Kidney tubule cell (primary cell): ENCODE results near the gene SELENOS.
A peak's percentile ranks its signal among the peaks of the same experiment; 100 is the strongest.

Source experiments
- DNase-seq: peaks from one replicate; pipeline ENCODE4 v3.0.0-alpha.2; 2018; ENCODE audit warnings: low spot score

SELENOS gene

GRCh38 chr15:101277038-101277822, at the start of gene SELENOS:
Gene SELENOS, minus strand, starts transcription at chr15:101277485. Its CDS starts 68 bp downstream, at chr15:101277417.
- peak; percentile 90 for DNase-seq

DNA sequence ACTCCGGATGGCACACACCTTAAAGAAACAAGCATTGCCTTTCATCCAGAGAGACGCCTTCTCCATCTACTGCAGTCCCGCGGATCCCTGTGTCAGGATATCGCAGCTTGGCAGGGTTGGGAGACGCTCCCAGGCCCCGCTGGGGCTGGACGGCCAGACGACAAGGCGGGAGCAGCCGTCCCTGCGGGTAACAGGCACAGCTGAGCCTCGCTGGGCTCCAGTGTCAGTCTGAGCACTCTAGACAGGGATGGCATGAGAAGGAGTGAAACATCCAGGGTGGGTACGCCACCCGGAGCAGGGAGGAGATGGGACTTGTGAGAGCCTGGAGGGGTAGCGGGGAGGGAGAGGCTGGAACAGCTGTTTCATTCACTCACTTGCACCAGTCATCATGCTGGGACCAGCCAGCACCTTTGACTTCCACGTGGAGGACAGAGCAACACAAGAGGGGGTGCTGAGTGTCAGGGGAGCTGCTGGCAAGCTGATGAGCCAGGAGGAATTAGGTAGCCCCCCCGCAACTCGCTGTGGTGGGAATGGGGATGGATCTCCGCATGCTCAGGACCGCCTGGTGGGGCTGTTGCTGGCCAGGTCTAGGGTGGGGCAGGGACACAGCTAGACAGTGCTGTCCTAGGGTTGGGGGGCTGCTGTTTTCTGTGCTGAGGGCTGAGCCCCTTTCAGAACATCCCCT, 49.3 kb upstream of the SELENOS start:
- no peak for DNase-seq

- DNase-seq = no peak
These were observed 48.7 kb upstream of the SELENOS start for GRCh38 chr15:101326026-101326315.

DNA sequence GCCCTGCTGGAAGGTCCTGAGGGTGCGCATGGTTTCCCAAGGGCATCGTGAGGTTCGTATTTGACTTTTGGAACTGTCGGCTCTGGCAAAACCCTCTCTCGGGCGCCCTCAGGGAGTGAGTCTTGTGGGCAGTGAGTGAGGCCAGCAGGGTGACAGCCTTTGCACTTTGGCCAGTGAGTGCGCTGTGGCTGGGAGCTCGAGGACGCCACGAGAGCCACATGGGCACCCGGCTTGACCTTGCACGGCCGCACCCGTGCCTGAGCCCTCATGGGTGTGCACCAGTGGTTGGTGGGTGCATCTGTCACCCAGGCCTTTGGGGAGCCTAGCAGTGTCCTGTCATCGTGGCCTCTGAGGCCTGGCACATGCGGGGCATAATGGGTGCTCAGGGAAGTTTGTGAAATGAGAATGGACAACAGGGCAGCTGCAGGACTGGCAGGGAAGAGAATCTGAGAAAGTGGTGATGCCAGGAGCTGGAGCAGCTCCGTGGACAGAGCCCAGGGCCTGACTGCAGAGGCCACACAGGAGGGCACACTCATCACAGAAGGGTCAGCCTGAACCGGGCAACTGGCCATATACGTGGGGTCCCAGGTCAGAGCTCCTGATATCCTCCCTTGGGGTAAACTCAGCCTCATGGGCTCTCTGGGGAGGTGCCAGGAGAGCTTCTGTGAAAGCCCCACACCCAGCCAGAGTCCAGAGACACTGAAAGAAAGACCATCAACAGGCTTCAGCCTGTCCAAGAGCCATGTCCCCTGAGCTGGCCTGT, 48.2 kb upstream of the SELENOS start:
- no peak for DNase-seq

DNA sequence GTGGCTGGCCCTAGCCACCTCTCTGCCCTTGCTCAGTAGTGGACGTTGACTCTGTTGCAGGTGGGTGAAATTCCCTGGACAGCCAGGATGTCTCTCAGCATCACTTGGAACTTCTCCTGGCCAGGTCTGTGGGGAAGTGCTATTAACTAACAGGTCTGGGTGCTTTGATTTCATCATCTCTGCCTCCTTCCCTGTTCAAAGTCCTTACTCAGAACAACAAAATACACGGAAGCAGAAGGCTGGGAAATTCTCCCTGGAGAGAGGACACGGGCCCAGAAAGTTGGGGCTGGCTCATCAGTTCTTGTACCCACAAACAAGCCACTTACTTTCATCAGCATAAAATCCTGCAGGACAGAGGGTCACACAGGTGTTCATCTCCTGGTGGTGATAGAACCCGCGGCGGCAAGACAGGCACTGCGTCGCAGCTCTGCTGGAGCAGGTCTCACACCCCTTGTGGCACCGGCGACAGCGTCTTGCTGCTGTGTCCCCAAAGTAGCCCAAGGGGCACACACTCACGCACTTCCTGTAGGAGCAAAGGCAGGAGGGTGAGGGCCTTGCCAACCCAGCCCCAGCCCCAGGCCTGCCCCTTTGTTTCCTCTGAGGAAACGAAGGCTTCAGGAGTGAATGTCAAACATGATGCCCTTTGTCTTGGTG, 47.4 kb upstream of the SELENOS start:
- no peak for DNase-seq

DNA sequence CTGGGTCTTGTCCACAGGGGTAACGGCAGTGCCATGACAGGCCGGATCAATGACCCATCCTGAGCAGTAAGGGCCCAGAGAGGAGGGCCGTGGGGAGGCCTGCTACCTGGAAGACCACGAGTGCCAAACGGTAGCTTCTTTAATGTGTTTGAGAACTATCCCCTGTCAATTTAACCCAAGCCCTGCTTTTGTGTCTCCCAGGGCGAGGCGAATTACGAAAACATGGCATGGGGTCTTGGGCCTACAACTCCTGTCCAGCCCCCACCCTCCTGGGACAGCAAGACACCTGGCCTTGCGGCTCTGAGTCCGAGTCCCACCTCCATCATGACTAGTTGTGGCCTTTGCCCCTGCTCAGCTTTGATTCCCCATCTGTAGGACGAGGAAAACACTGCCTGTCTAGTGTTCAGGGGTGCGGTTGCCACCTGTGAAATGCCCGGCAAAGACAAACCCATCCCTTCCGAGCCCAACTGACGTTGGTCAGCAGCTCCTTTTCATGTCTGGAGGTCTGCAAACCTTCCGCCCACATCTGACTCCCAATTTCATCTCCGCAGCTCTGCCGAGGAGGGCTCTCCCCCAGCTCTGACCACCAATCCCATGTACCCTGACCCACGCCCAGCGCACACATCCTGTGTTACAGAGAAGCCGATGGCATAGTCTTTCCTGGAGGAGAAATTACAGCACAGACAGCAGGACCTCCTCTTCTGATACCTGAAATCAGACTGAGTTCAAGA, 46.7 kb upstream of the SELENOS start:
- no peak for DNase-seq

- DNase-seq = no peak
These were observed 45.7 kb upstream of the SELENOS start for GRCh38 chr15:101322854-101323477.

DNA sequence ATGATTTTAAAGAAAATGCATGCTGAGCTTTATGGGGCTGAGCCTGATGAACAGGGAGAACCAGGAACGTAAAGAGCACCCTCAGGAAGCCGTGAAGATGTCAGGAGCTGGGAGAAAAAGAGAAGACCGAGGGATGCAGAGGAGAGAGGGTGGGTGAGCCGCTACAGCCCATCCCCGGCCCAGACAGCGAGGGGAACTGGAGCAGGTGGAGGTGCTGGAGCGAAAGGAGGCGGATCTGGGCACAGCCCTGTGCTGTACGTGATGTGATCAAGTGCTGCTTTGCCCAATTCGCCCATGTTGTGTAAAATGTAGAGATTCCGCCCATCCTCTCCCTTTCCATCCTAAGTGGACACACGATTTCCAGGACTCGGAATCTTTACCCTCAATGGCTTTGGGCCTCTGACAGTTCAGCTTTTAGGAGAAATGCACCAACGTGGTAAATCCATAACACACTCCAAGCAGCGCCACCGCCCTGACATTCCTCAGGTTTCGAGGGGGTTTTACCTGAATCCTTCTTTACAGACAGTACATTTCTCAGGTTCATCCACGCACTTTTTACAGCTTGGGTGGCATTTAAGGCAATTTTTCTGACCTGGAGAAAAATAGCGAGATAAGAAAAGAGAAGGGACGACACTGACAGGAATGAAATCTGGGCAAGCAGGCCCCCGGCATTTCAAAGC, 44.9 kb upstream of the SELENOS start:
- DNase-seq = no peak

- peak; percentile 44 for DNase-seq
These were observed 43.3 kb upstream of the SELENOS start for GRCh38 chr15:101320501-101321052.

DNA sequence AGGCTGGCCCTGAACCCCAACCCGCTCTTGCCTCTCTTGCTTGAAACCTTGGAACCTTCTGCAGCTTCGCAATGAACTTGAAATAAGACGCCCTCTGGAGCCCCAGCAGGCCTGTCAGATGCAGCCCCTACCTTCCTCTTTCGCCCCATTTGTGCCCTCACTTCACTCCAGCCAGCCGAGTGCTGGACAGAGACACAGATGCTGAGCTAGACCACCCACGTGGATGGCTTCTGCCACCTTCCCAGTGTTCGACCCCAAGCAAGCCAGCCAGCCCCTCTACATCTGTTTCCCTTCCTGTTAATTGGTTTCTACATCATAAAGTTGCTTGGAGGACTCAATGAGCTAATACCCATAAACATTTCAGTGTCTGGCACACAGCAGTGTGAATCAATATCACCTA, 41.6 kb upstream of the SELENOS start:
- no peak for DNase-seq

DNA sequence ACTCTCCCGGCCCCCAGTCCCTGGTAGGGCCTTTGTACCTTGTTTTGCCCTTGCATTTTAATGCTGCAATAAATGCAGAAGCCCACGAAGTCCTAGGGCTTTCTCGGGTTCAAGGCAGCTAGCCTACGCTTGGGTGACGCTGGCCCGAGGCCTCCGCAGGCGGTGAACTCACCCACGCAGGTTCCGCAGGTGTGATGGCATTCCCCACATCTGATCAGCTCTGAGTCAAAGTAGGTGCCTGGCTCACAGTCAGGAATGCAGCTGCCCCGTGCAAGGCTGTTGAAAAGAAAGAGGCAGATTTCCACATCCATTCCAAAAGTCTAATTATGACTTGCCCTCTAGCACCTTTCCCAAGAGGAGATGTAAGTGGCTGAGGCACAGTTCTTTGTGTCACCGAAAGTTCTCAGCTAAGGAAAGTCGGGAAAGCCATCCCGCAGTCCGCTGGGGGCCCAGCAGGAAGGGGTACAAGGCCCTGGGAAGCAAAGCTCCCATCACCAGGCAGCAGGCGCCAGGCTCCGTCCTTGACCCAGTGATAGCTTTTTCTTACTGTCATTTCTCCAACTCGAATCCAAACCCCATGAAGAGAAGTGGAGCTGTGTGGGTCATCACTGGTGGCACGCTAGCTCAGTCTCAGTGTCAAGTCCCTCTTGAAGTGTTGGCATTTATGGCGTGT, 41.0 kb upstream of the SELENOS start:
- DNase-seq = peak; percentile 50

GRCh38 chr15:101317336-101317872, 40.1 kb upstream of the SELENOS start:
- no peak for DNase-seq

GRCh38 chr15:101316529-101316928, 39.2 kb upstream of the SELENOS start:
- no peak for DNase-seq

DNA sequence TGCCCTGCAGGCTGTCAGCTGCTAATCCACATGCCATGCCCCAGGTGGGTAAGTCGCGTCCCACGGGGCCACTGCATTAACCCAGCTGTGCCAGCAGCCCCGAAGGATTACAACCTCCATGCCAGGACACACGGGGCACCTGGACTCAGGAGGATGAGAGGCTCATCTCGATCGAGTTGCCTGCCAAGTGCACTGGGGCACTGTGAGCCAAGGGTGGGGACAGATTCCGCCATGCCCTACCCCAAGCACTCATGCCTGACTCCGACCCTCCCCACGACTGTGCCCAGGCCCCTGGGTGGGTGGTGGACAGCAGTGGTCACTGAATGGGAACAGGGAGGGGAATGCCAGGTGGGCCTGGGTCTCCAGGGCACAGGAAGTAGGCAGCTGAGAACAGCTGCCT, 38.5 kb upstream of the SELENOS start:
- no peak for DNase-seq

DNA sequence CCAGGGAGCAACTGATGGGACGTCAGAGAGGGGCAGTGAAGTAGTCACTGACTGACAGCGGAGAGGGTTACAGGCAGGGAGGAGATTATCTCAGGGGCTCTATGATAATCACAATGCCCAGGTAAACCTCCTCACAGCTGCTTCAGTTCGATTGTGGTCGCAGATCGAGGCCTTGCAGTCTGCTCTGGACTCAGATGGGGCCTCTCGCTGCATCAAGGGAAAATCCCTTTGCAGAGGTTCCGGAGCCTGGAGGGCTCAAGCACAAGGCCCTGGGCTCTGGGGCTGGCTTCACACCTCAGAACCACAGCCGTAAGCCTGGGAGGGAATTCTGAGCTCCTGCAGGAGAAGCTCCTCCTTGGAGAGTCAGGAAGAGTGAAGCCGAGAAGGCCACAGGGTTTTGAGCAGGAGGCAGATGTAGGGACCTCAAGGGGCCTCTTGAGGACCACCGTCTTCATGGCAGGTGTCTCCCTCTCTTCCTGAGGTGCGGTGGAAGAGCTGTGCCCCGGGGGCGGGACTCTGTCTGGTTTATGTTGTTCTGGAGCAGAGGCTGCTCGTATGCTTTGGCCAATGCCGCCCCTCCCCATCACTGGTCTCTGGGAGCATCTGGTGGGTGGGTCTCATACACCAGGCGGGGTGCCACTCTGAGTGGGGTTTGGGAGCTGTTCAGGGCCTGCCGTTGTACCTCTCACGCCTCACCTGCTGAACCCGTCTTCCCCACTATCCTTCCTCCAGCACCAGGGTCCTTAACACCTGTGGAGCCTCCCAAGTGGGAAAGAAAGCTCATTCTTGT, 37.2 kb upstream of the SELENOS start:
- DNase-seq = no peak

GRCh38 chr15:101313041-101313761, 35.9 kb upstream of the SELENOS start:
- no peak for DNase-seq

DNA sequence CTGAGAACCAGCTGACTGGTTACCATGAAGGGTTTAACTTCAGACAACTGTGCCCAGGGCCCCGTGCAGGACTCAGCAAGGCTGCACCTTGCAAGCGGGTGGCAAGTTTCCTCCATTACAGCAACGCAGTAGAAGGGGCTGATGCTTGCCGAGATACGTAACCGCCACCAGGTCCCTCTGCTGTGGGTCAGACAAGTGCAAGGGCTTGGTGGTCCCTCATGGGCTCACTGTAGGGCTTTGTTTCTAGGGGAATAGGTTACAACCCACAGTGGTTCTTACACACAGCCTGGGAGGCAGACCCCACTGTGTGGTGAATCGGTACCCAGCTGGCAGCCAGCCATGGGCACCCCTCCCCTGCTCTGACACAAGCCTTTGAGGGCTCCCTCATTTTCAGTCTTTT, 33.2 kb upstream of the SELENOS start:
- DNase-seq = no peak

DNA sequence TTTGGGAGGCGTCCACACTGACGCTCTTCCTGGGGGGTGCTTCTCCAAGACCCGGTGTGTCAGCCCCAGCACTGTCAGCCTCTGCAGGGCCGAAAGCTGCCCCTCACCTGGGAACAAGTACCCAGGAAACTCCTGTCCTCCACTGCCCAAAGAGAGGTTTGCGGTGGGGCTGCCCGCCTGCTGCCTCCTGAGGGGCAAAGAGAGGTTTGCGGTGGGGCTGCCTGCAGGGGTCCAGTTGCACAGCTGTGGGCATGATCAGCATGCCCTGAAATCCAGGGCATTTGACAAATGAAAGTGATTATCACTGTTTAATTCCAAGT, 32.8 kb upstream of the SELENOS start:
- DNase-seq = no peak
